OCI-LY1 (cell line): Measurements from ENCODE around the gene NDUFV3.

Source experiments
- EZH2 ChIP-seq: fragments of 200-600 bp; sonication (generic), shearing (Covaris generic); IDR thresholded peaks from 2 replicates; pipeline ENCODE4 v1.8.0; 2017; ENCODE audit warnings: borderline replicate concordance, mixed run types, mild to moderate bottlenecking, antibody characterized with exemption, low read length, moderate library complexity, mixed read lengths
- TF ChIP-seq, protein P1 (sequence below): fragments of 200-600 bp; sonication (generic), shearing (Covaris generic); IDR thresholded peaks from 2 replicates; pipeline ENCODE4 v1.5.1; 2017; ENCODE audit warnings: mild to moderate bottlenecking, antibody characterized with exemption, low read length, moderate library complexity, mixed read lengths

GRCh38 chr21:42887326-42887725 lies 5.8 kb upstream of the NDUFV3 start:
- TF ChIP-seq, protein P1, sequence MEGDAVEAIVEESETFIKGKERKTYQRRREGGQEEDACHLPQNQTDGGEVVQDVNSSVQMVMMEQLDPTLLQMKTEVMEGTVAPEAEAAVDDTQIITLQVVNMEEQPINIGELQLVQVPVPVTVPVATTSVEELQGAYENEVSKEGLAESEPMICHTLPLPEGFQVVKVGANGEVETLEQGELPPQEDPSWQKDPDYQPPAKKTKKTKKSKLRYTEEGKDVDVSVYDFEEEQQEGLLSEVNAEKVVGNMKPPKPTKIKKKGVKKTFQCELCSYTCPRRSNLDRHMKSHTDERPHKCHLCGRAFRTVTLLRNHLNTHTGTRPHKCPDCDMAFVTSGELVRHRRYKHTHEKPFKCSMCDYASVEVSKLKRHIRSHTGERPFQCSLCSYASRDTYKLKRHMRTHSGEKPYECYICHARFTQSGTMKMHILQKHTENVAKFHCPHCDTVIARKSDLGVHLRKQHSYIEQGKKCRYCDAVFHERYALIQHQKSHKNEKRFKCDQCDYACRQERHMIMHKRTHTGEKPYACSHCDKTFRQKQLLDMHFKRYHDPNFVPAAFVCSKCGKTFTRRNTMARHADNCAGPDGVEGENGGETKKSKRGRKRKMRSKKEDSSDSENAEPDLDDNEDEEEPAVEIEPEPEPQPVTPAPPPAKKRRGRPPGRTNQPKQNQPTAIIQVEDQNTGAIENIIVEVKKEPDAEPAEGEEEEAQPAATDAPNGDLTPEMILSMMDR, result no peak
- TF ChIP-seq EZH2, result no peak
